GM12878 (cell line): ENCODE results near the gene FRYL. TPM values are rescaled to one million over a fixed set of nuclear protein-coding genes. Genes with fewer than 3 reads are reported as not detected.

ENCODE experiments used
- ATAC-seq: fragments of 200-7000 bp; cut with Tn5 transposase; 3 replicates; pipeline ENCODE4 v1.9.1; 2020; ENCODE audit warnings: mild to moderate bottlenecking, moderate library complexity
- BruUV-seq: library from RNA; stranded (reverse); fragments of 400-500 nt; replicated peaks from 2 replicates; lab custom pipeline; 2021; lab: Mats Ljungman, UMichigan
- CTCF ChIA-PET: fragments of 300-600 bp; sonication (Branson Sonifier 250); formaldehyde crosslinking; extraction: SDS; loops from one replicate; lab custom pipeline; 2021; ENCODE audit warnings: inconsistent platforms; lab: Yijun Ruan, JAX
- POLR2A ChIA-PET: fragments of 350-600 bp; formaldehyde crosslinking; extraction: SDS; loops from one replicate; lab custom pipeline; 2021; ENCODE audit warnings: inconsistent platforms; lab: Charles Lee
- RAD21 ChIA-PET: fragments of 300-600 bp; sonication (Branson Sonifier 250); formaldehyde crosslinking; loops from one replicate; lab custom pipeline; 2023; ENCODE audit warnings: antibody characterized with exemption; ENCODE audit not compliant: unreplicated experiment; lab: Charles Lee
- SMC1A ChIA-PET: fragments of 300-600 bp; sonication (Branson Sonifier 250); formaldehyde crosslinking; loops from one replicate; lab custom pipeline; 2023; ENCODE audit not compliant: unreplicated experiment, uncharacterized antibody; lab: Charles Lee
- DNase-seq: peaks from one replicate; pipeline ENCODE4 v3.0.0-alpha.2; 2011; ENCODE audit warnings: low read depth, low spot score
- FAIRE-seq: peaks from 3 replicates; lab custom pipeline; 2011; peaks lifted over from hg19 to GRCh38; lab: Jason Lieb, UNC
- H2AFZ ChIP-seq: 2 replicates; pipeline ENCODE4 v1.6.0; 2011; ENCODE audit warnings: low read depth, low read length, control low read depth; ENCODE audit not compliant: control insufficient read depth
- H3K27ac ChIP-seq: 2 replicates; pipeline ENCODE4 v1.5.1; 2011; ENCODE audit warnings: control low read depth; ENCODE audit not compliant: control insufficient read depth, insufficient read depth
- H3K27me3 ChIP-seq, 2 experiments: replicated peaks in 1 of 2; 2 replicates each; pipeline versions ENCODE4 v1.6.0 to v1.6.1; 2011; ENCODE audit warnings: low read length in 1 of 2; ENCODE audit not compliant: control insufficient read depth in 2 of 2, insufficient read depth in 2 of 2
- H3K36me3 ChIP-seq, 2 experiments: 2 replicates each; pipeline ENCODE4 v1.5.1; 2011; ENCODE audit warnings: low read length in 1 of 2; ENCODE audit not compliant: control insufficient read depth in 2 of 2, insufficient read depth in 2 of 2
- H3K4me1 ChIP-seq: 2 replicates; pipeline ENCODE4 v1.6.1; 2011; ENCODE audit warnings: mild to moderate bottlenecking, low read length, moderate library complexity, mixed read lengths; ENCODE audit not compliant: control insufficient read depth, insufficient read depth
- H3K4me2 ChIP-seq: 2 replicates; pipeline ENCODE4 v1.6.0; 2011; ENCODE audit warnings: control low read depth; ENCODE audit not compliant: control insufficient read depth, insufficient read depth
- H3K4me3 ChIP-seq: fragments of 200-600 bp; sonication (generic); 2 replicates; pipeline ENCODE4 v1.5.1; 2016
- H3K79me2 ChIP-seq: 2 replicates; pipeline ENCODE4 v1.6.0; 2011; ENCODE audit warnings: low read length; ENCODE audit not compliant: control insufficient read depth, insufficient read depth
- H3K9ac ChIP-seq: 2 replicates; pipeline ENCODE4 v1.8.0; 2011; ENCODE audit warnings: low read length, control low read depth, mixed read lengths; ENCODE audit not compliant: control insufficient read depth, insufficient read depth
- H3K9me3 ChIP-seq: replicated peaks from 3 replicates; pipeline ENCODE4 v1.5.1; 2011; ENCODE audit warnings: mild to moderate bottlenecking, low read length; ENCODE audit not compliant: control insufficient read depth, insufficient read depth
- H4K20me1 ChIP-seq: 2 replicates; pipeline ENCODE4 v1.6.0; 2011; ENCODE audit not compliant: control insufficient read depth, insufficient read depth
- BCL11A ChIP-seq: IDR thresholded peaks from 2 replicates; pipeline ENCODE4 v1.6.1; 2011; ENCODE audit warnings: low read depth, low read length
- DPF2 ChIP-seq: fragments of 450-650 bp; IDR thresholded peaks from 2 replicates; pipeline ENCODE4 v1.6.1; 2017; ENCODE audit warnings: mild to moderate bottlenecking
- IKZF1 ChIP-seq: fragments of 450-650 bp; conservative IDR thresholded peaks from 2 replicates; pipeline ENCODE4 v1.6.1; 2017; ENCODE audit warnings: antibody characterized with exemption, mild to moderate bottlenecking
- NFXL1 ChIP-seq: fragments of 450-650 bp; IDR thresholded peaks from 2 replicates; pipeline ENCODE4 v1.6.1; 2017; ENCODE audit warnings: antibody characterized with exemption, mild to moderate bottlenecking, borderline replicate concordance
- SP1 ChIP-seq: IDR thresholded peaks from one replicate; pipeline ENCODE4 v1.6.1; 2011; ENCODE audit warnings: low read depth, low read length
- ZNF24 ChIP-seq: fragments of 450-650 bp; IDR thresholded peaks from 2 replicates; pipeline ENCODE4 v1.6.1; 2017; ENCODE audit warnings: antibody characterized with exemption, mild to moderate bottlenecking
- WGBS: methylation state at CpG from one replicate; pipeline ENCODE4 v1.1.6; 2016; ENCODE audit warnings: low lambda C conversion rate; ENCODE audit not compliant: insufficient replicate concordance, insufficient coverage; ENCODE audit errors: missing lambda C conversion rate; 5-methylcytosine and 5-hydroxymethylcytosine counted together
- in situ Hi-C: fragments of 300-500 bp; cut with MboI; formaldehyde crosslinking; loops from 9 replicates; pipeline ENCODE4 v1.14.3; 2018; ENCODE audit warnings: mixed read lengths
- intact Hi-C: fragments of 100-400 bp; cut with micrococcal nuclease; formaldehyde crosslinking; loops from one replicate; pipeline ENCODE4 v1.14.2; 2022; ENCODE audit not compliant: unreplicated experiment
- polyA plus RNA-seq, 11 experiments: library from polyadenylated mRNA; depleted of rRNA in 4 of 11; unstranded in 6 of 11; stranded (reverse) in 5 of 11; fragments of >200 nt; fragmentation: Nextera tagmentation in 4 of 11; fragmentation: Illumina TruSeq in 1 of 11; extraction: Ambion mirVana in 4 of 11; extraction: Trizol in 1 of 11; gene quantifications; 1 replicate in 1 of 11; 2 replicates in 10 of 11; pipeline versions ENCODE4 v1.2.1 to v1.2.3, GENCODE V29; 2011 to 2016; ENCODE audit warnings: inconsistent platforms in 2 of 11, missing spikeins in 2 of 11, low read depth in 1 of 11
- total RNA-seq, 4 experiments: library from RNA; depleted of rRNA in 3 of 4; stranded (reverse); fragments of >200 nt in 3 of 4; fragmentation: Illumina TruSeq in 1 of 4; extraction: Trizol in 1 of 4; gene quantifications; 2 replicates each; pipeline versions ENCODE4 v1.2.1 to v1.2.3, GENCODE V29; 2013 to 2021
- TF ChIP-seq, protein P1 (sequence below): fragments of 450-650 bp; IDR thresholded peaks from 2 replicates; pipeline ENCODE4 v1.6.1; 2018; ENCODE audit warnings: borderline replicate concordance, mild to moderate bottlenecking; ENCODE audit not compliant: partially characterized antibody
- TF ChIP-seq, protein P2 (sequence below): IDR thresholded peaks from 2 replicates; pipeline ENCODE4 v1.6.1; 2012; ENCODE audit warnings: low read depth, low read length, improper control_type of control experiment

Gene FRYL
- total and polyA plus RNA-seq, 10 of the 15 experiments (the other 5 are each of a cell fraction or from before 2014, with no cell fraction given) = 10.3 to 50.6 (median 28.7) TPM

DNA sequence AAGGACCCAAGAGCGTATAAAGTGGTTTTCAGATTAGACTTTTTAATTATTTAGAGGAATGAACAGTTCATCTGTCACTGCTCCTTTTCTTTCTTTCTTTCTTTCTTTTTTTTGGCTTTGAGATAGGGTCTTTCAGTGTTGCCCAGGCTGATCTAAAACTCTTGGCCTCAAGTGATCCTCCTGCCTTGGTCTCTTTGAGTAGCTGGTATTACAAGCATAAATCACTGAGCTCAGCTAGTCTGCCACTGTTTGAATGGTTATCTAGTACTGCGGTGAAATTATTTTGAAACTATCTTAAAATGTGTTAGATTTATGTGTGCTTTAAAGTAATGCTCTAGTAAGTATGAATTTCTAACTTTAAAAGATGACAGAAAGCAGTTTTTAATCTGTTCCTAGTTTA, 6.5 kb upstream of the FRYL start:
- Histone ChIP-seq H3K27me3 (no peaks in the 10 kb centered on the region), H3K36me3 (no peaks in the 10 kb centered on the region), H3K4me1 (no peaks in the 10 kb centered on the region), H2AFZ (no peak overlapping the region), H3K9me3 (no peaks in the 10 kb centered on the region), H4K20me1 (no peaks in the 10 kb centered on the region), H3K79me2 (no peaks in the 10 kb centered on the region), H3K4me3 (no peak overlapping the region), H3K9ac (no peak overlapping the region), H3K27ac (no peak overlapping the region), H3K4me2 (no peak overlapping the region)
- TF ChIP-seq, protein P1, sequence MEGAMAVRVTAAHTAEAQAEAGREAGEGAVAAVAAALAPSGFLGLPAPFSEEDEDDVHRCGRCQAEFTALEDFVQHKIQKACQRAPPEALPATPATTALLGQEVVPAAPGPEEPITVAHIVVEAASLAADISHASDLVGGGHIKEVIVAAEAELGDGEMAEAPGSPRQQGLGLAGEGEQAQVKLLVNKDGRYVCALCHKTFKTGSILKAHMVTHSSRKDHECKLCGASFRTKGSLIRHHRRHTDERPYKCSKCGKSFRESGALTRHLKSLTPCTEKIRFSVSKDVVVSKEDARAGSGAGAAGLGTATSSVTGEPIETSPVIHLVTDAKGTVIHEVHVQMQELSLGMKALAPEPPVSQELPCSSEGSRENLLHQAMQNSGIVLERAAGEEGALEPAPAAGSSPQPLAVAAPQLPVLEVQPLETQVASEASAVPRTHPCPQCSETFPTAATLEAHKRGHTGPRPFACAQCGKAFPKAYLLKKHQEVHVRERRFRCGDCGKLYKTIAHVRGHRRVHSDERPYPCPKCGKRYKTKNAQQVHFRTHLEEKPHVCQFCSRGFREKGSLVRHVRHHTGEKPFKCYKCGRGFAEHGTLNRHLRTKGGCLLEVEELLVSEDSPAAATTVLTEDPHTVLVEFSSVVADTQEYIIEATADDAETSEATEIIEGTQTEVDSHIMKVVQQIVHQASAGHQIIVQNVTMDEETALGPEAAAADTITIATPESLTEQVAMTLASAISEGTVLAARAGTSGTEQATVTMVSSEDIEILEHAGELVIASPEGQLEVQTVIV = no peak
- TF ChIP-seq BCL11A (no peak), NFXL1 (no peak), SP1 (no peak), ZNF24 (no peak), IKZF1 (no peak), DPF2 (no peak)
- TF ChIP-seq, protein P2, sequence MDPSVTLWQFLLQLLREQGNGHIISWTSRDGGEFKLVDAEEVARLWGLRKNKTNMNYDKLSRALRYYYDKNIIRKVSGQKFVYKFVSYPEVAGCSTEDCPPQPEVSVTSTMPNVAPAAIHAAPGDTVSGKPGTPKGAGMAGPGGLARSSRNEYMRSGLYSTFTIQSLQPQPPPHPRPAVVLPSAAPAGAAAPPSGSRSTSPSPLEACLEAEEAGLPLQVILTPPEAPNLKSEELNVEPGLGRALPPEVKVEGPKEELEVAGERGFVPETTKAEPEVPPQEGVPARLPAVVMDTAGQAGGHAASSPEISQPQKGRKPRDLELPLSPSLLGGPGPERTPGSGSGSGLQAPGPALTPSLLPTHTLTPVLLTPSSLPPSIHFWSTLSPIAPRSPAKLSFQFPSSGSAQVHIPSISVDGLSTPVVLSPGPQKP = no peak
- no TSS peak for BruUV-seq
- POLR2A ChIA-PET = no interaction called here
- ATAC-seq (no peak), FAIRE-seq (no peak), DNase-seq (no peak)
- SMC1A ChIA-PET = no interaction called here
- RAD21 ChIA-PET = no interaction called here
- in situ Hi-C loops (no loop called here), intact Hi-C loops (no loop called here)
- WGBS = 66% methylated on average over 2 of the region's 2 CpGs
- CTCF ChIA-PET = no interaction called here
